ENCODE results near the gene DCC. TPM values are rescaled to one million over a fixed set of nuclear protein-coding genes. Genes with fewer than 3 reads are reported as not detected.

The DCC gene
- total and polyA plus RNA-seq, 2 donors (not counting 1 experiment from before 2014, with no cell fraction given): not detected

DNA sequence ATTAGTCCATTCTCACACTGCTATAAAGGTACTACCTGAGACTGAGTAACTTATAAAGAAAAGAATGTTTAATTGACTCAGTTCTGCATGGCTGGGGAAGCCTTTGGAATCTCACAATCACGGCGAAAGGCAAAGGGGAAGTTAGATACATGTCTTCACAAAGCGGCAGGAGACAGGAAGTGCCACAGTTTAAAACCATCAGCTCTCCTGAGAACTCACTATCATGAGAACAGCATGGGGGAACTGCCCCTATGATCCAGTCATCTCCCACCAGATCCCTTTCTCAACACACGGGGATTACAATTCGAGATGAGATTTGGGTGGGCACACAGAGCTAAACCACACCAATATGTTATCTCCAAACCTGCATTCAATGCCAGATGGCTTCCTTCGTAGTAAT lies 716.1 kb downstream of the DCC start:
- H3K79me2 ChIP-seq (ENCODE audit: control insufficient read depth, insufficient read depth, low read length): no peaks in the 10 kb centered on the region
- intact Hi-C loops (cut with micrococcal nuclease): no loop called here
- no peak for ATAC-seq (ENCODE audit: low read depth)

DNA sequence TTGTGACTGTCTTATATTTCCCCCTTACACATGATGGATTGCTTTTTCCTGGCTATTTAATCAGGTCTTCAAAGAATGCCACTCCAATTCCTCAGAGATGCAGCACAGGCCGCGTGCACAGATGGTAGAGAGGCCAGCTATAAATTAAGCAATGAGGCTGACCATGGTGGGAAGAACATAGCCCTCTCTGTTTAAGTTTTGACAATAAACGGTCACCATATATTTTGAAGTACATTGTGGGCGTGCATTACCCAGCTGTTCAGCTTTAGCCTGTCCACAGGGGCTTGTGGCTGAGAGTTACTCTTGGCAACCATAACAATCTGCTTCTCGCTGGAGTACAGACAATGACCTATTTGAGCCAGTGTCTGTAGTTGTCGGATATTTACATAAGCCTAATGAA lies 730.8 kb downstream of the DCC start:
- WGBS (ENCODE audit: insufficient coverage): no CpG with 5 or more reads among the region's 6 CpGs
- intact Hi-C loops (cut with micrococcal nuclease): no loop called here
- Histone ChIP-seq H4K20me1 (ENCODE audit: control insufficient read depth, insufficient read depth, low read length, poor library complexity, severe bottlenecking) (no peaks in the 10 kb centered on the region), H3K4me3 (ENCODE audit: control extremely low read depth in 1 of 5, extremely low read depth in 1 of 5, insufficient read depth in 1 of 5, low read depth in 2 of 5, low read length in 4 of 5) (no peak overlapping the region), H3K4me2 (replicated peaks; ENCODE audit: low read depth, low read length, poor library complexity, severe bottlenecking) (no peak overlapping the region), H2AFZ (ENCODE audit: insufficient read depth, low read depth, low read length, poor library complexity, severe bottlenecking) (no peak overlapping the region), H3K36me3 (replicated peaks in 1 of 2; ENCODE audit: control extremely low read depth in 1 of 2, control insufficient read depth in 1 of 2, extremely low read depth in 1 of 2, insufficient read depth in 2 of 2, low read length in 1 of 2) (no peaks in the 10 kb centered on the region), H3K9ac (ENCODE audit: low read length) (no peak overlapping the region), H3K4me1 (ENCODE audit: control insufficient read depth in 2 of 2, insufficient read depth in 2 of 2, low read length in 2 of 2) (no peaks in the 10 kb centered on the region), H3K79me2 (ENCODE audit: control insufficient read depth, insufficient read depth, low read length) (no peaks in the 10 kb centered on the region), H3K9me3 (ENCODE audit: control extremely low read depth in 1 of 3, control insufficient read depth in 2 of 3, insufficient read depth in 1 of 3, low read length in 2 of 3) (no peaks in the 10 kb centered on the region), H3K27ac (ENCODE audit: low read length in 2 of 2) (no peak overlapping the region), H3K27me3 (replicated peaks in 1 of 4; ENCODE audit: control extremely low read depth in 1 of 4, control insufficient read depth in 3 of 4, insufficient read depth in 4 of 4, low read length in 3 of 4) (no peaks in the 10 kb centered on the region)
- Mint-ChIP-seq H3K9me3 (ENCODE audit: insufficient read depth) (peaks cover 4% of the 10 kb centered on the region), H3K4me1 (no peaks in the 10 kb centered on the region), H3K4me3 (no peak overlapping the region), H3K27me3 (no peaks in the 10 kb centered on the region), H3K27ac (no peak overlapping the region)
- no peak for DNase-seq
- ChIA-PET POLR2A (no interaction called here), CTCF (no interaction called here)
- no peak for ATAC-seq (ENCODE audit: low read depth)
- TF ChIP-seq EZH2 (IDR thresholded peaks at IDR 0.05; ENCODE audit: borderline replicate concordance, insufficient read depth, low read depth, low read length, poor library complexity, severe bottlenecking) (no peak), CTCF (IDR thresholded peaks at IDR 0.05) (no peak)

More for the DNA sequence above, 716.1 kb downstream of the DCC start:
- CTCF ChIA-PET: no interaction called here
- Histone ChIP-seq H3K9me3 (ENCODE audit: control extremely low read depth in 1 of 3, control insufficient read depth in 2 of 3, insufficient read depth in 1 of 3, low read length in 2 of 3) (no peaks in the 10 kb centered on the region), H3K9ac (ENCODE audit: low read length) (no peak overlapping the region), H3K27me3 (replicated peaks in 1 of 4; ENCODE audit: control extremely low read depth in 1 of 4, control insufficient read depth in 3 of 4, insufficient read depth in 4 of 4, low read length in 3 of 4) (no peaks in the 10 kb centered on the region), H3K4me2 (replicated peaks; ENCODE audit: low read depth, low read length, poor library complexity, severe bottlenecking) (no peak overlapping the region), H2AFZ (ENCODE audit: insufficient read depth, low read depth, low read length, poor library complexity, severe bottlenecking) (no peak overlapping the region), H3K27ac (ENCODE audit: low read length in 2 of 2) (no peak overlapping the region), H3K36me3 (replicated peaks in 1 of 2; ENCODE audit: control extremely low read depth in 1 of 2, control insufficient read depth in 1 of 2, extremely low read depth in 1 of 2, insufficient read depth in 2 of 2, low read length in 1 of 2) (no peaks in the 10 kb centered on the region), H4K20me1 (ENCODE audit: control insufficient read depth, insufficient read depth, low read length, poor library complexity, severe bottlenecking) (no peaks in the 10 kb centered on the region), H3K4me3 (ENCODE audit: control extremely low read depth in 1 of 5, extremely low read depth in 1 of 5, insufficient read depth in 1 of 5, low read depth in 2 of 5, low read length in 4 of 5) (no peak overlapping the region), H3K4me1 (ENCODE audit: control insufficient read depth in 2 of 2, insufficient read depth in 2 of 2, low read length in 2 of 2) (no peaks in the 10 kb centered on the region)
- no peak for DNase-seq
- H3K4me1 Mint-ChIP-seq: no peaks in the 10 kb centered on the region
- H3K27me3 Mint-ChIP-seq: no peaks in the 10 kb centered on the region
- H3K9me3 Mint-ChIP-seq (ENCODE audit: insufficient read depth): no peaks in the 10 kb centered on the region
- POLR2A ChIA-PET: no interaction called here
- H3K4me3 Mint-ChIP-seq: no peak overlapping the region
- TF ChIP-seq CTCF (IDR thresholded peaks at IDR 0.05): no peak
- no peak for TF ChIP-seq EZH2 (IDR thresholded peaks at IDR 0.05; ENCODE audit: borderline replicate concordance, insufficient read depth, low read depth, low read length, poor library complexity, severe bottlenecking)
- H3K27ac Mint-ChIP-seq: no peak overlapping the region
- WGBS (ENCODE audit: insufficient coverage): 65% methylated on average over 4 of the region's 6 CpGs

All from B cell (primary cell).